Posterior vena cava (tissue), 2 donors: Measurements from ENCODE around the gene PRR12. TPM values are rescaled to one million over a fixed set of nuclear protein-coding genes. Genes with fewer than 3 reads are reported as not detected.

Experiments
- DNase-seq: peaks from one replicate; pipeline ENCODE4 v3.0.0-alpha.2; 2020; ENCODE audit warnings: low spot score
- intact Hi-C, 2 donors: fragments of 100-400 bp; cut with DNase I; formaldehyde crosslinking; loops; one replicate each; pipeline versions ENCODE4 v1.14.1 to v1.14.2; 2022 to 2023
- long read RNA-seq, 2 donors: library from polyadenylated mRNA; unstranded; transcript quantifications; one replicate each; pipeline ENCODE4 v2.0.0, GENCODE V29; 2020 to 2021
- total RNA-seq, 2 donors: library from RNA; stranded (reverse); fragmentation: NEBNext Ultra II Directional; extraction: Animal tissue kit (Norgen Biotek cat#: 25700); gene quantifications; one replicate each; pipeline ENCODE4 v1.2.1, GENCODE V29; 2021
- donor health status: DM: yes; HTN: yes; CAD: no.
- donor health status: DM: yes; HTN: yes; CAD: no.

PRR12 gene
- 10 to 100 TPM; 18.8 to 21.7 TPM for total RNA-seq
- long read RNA-seq, donor 1, partial matches to known transcripts = 0 of 1 reads
- long read RNA-seq, donor 1, other reads (novel, unspliced or antisense) = 1 of 1 reads
- long read RNA-seq, donor 2, partial matches to known transcripts = 2 of 2 reads
- long read RNA-seq, donor 2, other reads (novel, unspliced or antisense) = 0 of 2 reads

GRCh38 chr19:49590971-49591730 lies at the start of gene PRR12:
PRR12 (plus strand) TSS chr19:49591182; CDS start chr19:49591655, 473 bp downstream.
- DNase-seq = no peak
- intact Hi-C loops = loop anchor here (5.0 kb wide), 1 partner anchor 46 kb away; no protein-coding TSS in a partner anchor

GRCh38 chr19:49541914-49542313 lies 49.1 kb upstream of the PRR12 start:
- no peak for DNase-seq
- intact Hi-C loops = no loop called here

- intact Hi-C loops = no loop called here
- no peak for DNase-seq
Observed at GRCh38 chr19:49542446-49542845, 48.5 kb upstream of the PRR12 start.

GRCh38 chr19:49543032-49543431 lies 48.0 kb upstream of the PRR12 start:
- DNase-seq = no peak
- intact Hi-C loops = no loop called here

GRCh38 chr19:49544154-49544553 lies 46.8 kb upstream of the PRR12 start:
- no peak for DNase-seq
- intact Hi-C loops = no loop called here

- intact Hi-C loops = no loop called here
- no peak for DNase-seq
Observed at GRCh38 chr19:49546825-49547565, 44.0 kb upstream of the PRR12 start.

GRCh38 chr19:49549045-49549444 lies 41.9 kb upstream of the PRR12 start:
- intact Hi-C loops = no loop called here
- DNase-seq = no peak

GRCh38 chr19:49551531-49551930 lies 39.5 kb upstream of the PRR12 start:
- intact Hi-C loops = no loop called here
- DNase-seq = no peak

GRCh38 chr19:49552749-49553148 lies 38.2 kb upstream of the PRR12 start:
- intact Hi-C loops = no loop called here
- no peak for DNase-seq

- no peak for DNase-seq
- intact Hi-C loops = no loop called here
Observed at GRCh38 chr19:49553451-49554271, 37.3 kb upstream of the PRR12 start.

GRCh38 chr19:49554701-49555181 lies 36.2 kb upstream of the PRR12 start:
- intact Hi-C loops = no loop called here

GRCh38 chr19:49555600-49556411 lies 35.2 kb upstream of the PRR12 start:
- intact Hi-C loops = no loop called here
- peak; percentile 90 for DNase-seq

More at GRCh38 chr19:49554701-49555181, 36.2 kb upstream of the PRR12 start:
- DNase-seq = no peak

- no peak for DNase-seq
- intact Hi-C loops = no loop called here
Observed at GRCh38 chr19:49556412-49557398, 34.3 kb upstream of the PRR12 start.

- DNase-seq = no peak
Observed at GRCh38 chr19:49557641-49558325, 33.2 kb upstream of the PRR12 start.

GRCh38 chr19:49558591-49558990 lies 32.4 kb upstream of the PRR12 start:
- intact Hi-C loops = no loop called here
- DNase-seq = no peak

More at GRCh38 chr19:49557641-49558325, 33.2 kb upstream of the PRR12 start:
- intact Hi-C loops = no loop called here

- no peak for DNase-seq
- intact Hi-C loops = no loop called here
Observed at GRCh38 chr19:49559443-49559842, 31.5 kb upstream of the PRR12 start.

GRCh38 chr19:49559928-49560327 lies 31.1 kb upstream of the PRR12 start:
- intact Hi-C loops = no loop called here
- DNase-seq = no peak
